Bone marrow (tissue), 2 donors: ENCODE results near the gene THSD7A.

Source experiments
- DNase-seq, 2 donors: peaks; one replicate each; lab custom pipeline; 2025; lab: John Stamatoyannopoulos, UW

Gene THSD7A, protein sequence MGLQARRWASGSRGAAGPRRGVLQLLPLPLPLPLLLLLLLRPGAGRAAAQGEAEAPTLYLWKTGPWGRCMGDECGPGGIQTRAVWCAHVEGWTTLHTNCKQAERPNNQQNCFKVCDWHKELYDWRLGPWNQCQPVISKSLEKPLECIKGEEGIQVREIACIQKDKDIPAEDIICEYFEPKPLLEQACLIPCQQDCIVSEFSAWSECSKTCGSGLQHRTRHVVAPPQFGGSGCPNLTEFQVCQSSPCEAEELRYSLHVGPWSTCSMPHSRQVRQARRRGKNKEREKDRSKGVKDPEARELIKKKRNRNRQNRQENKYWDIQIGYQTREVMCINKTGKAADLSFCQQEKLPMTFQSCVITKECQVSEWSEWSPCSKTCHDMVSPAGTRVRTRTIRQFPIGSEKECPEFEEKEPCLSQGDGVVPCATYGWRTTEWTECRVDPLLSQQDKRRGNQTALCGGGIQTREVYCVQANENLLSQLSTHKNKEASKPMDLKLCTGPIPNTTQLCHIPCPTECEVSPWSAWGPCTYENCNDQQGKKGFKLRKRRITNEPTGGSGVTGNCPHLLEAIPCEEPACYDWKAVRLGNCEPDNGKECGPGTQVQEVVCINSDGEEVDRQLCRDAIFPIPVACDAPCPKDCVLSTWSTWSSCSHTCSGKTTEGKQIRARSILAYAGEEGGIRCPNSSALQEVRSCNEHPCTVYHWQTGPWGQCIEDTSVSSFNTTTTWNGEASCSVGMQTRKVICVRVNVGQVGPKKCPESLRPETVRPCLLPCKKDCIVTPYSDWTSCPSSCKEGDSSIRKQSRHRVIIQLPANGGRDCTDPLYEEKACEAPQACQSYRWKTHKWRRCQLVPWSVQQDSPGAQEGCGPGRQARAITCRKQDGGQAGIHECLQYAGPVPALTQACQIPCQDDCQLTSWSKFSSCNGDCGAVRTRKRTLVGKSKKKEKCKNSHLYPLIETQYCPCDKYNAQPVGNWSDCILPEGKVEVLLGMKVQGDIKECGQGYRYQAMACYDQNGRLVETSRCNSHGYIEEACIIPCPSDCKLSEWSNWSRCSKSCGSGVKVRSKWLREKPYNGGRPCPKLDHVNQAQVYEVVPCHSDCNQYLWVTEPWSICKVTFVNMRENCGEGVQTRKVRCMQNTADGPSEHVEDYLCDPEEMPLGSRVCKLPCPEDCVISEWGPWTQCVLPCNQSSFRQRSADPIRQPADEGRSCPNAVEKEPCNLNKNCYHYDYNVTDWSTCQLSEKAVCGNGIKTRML (N-terminal part only)

GRCh38 chr7:11831736-11832495 lies at the start of gene THSD7A:
THSD7A (minus strand) TSS chr7:11832198; CDS start chr7:11831946, 252 bp downstream.
- peak; percentile 2 to 24 for DNase-seq

DNA sequence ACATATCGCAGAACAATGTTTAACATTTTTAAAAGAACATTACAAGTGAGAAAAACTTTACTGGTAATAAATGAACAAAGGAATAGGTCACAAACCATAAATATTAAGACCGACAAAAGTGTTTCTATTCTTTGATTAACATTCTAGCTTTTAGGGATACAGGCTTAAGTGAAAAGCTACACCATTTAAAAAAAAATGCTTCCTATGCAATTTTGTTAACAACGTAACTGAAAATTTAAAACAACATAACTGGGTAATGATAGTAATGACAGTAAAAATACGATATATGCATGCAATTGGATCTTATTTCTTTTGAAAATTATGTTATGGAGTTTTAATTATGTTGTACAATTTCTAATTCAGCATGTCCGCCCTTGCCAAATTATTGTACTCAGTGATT lies 49.7 kb upstream of the THSD7A start:
- DNase-seq = no peak

- no peak for DNase-seq
These were observed 43.6 kb upstream of the THSD7A start for GRCh38 chr7:11875635-11876034.

GRCh38 chr7:11865671-11866070 lies 33.7 kb upstream of the THSD7A start:
- no peak for DNase-seq

DNA sequence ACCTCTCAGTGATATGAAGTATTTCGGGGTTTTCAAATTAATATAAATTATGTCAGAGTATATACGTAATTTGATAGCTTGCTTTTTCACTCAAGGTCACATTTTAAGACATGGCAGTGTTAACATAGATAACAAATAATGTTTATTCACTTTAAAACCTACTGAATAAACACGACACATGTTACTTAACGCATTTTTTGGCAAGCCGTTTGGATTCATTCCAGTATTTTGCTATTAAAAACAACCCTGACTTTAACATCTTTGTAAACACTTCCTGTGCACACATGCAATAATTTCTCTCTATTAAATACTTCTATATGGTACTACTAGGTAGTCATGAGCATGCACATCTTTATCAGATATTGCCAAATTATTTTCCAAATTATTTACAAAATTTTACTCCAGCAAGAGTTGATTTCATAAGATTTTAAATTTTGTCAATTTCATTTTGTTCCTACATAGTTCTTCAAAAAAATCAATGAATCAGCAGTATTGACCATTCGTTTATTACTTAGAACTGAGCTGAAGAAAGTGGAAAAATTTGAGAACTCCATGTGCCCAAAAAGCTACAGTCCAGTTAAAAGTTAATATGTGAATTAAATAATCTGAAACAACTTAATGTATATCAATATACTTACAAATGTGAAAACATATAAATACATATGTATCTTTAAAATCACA lies 26.8 kb upstream of the THSD7A start:
- no peak for DNase-seq

DNA sequence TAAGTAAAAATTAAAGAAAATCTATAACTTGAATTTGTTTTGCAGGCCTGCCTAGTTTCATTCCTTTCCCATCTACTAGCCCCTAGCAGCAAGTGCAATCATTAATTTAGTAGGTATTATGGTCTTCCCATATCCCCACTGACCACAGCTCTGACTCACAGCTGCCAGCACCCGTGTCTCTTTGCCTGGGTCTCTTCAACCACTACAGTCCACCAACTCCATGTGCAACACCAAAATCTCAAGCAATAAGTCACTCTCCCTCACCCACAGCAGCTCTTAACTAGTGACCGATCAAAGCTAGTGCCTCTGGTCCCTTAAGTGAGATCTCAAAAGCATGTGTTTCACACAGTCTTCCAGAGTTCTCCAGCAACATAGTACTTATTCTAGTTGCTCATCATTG lies 26.0 kb upstream of the THSD7A start:
- DNase-seq = no peak

- DNase-seq = no peak
These were observed 16.3 kb upstream of the THSD7A start for GRCh38 chr7:11848251-11848650.

DNA sequence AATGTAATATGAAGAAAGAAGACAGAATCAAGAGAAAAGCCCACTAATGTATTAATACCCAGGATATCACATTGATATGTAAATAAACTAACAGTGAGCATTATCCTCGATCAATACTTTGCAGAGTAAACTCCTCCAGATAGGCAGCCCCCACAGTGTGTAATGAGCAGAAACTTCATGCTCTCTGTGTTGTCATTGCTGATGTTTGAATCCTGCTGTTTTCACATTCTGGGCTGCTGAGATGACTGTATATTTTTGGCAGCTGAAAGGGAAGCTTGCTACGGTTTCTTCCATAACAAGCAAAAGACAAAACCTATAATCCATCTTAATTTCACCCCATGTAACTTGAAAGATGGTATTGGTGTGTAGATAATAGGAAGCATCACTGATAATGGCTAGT lies 15.3 kb upstream of the THSD7A start:
- DNase-seq = no peak

GRCh38 chr7:11846361-11846955 lies 14.5 kb upstream of the THSD7A start:
- no peak for DNase-seq

- no peak for DNase-seq
These were observed 11.2 kb upstream of the THSD7A start for GRCh38 chr7:11843113-11843765.

GRCh38 chr7:11841657-11842056 lies 9.7 kb upstream of the THSD7A start:
- DNase-seq = no peak

- DNase-seq = no peak
These were observed 3.3 kb upstream of the THSD7A start for GRCh38 chr7:11835260-11835659.

GRCh38 chr7:11833431-11833830 lies 1.4 kb upstream of the THSD7A start:
- no peak for DNase-seq

- DNase-seq = no peak
These were observed 752 bp downstream of the THSD7A start for GRCh38 chr7:11831156-11831735.

GRCh38 chr7:11830582-11831155 lies 1.3 kb downstream of the THSD7A start:
- peak in 1 of 2 donors; percentile 65 for DNase-seq

DNA sequence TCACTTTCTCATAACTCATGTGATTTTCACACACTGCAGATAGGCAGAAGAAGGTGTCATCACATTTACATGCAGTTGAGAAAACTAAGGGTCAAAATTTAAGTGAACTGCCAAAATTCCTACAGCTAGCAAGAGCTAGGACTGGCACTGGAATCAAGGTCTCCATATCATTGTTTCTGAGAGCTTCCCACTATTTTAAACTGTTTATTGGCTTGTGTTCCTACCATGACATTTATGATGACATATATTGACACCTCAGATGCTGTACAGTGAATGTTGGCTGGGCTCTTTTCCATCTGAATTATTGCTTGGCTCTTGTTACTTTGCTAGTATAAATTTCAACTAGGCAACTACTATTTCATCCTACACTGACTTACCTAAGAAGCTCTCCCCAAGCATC lies 2.0 kb downstream of the THSD7A start:
- DNase-seq = no peak

DNA sequence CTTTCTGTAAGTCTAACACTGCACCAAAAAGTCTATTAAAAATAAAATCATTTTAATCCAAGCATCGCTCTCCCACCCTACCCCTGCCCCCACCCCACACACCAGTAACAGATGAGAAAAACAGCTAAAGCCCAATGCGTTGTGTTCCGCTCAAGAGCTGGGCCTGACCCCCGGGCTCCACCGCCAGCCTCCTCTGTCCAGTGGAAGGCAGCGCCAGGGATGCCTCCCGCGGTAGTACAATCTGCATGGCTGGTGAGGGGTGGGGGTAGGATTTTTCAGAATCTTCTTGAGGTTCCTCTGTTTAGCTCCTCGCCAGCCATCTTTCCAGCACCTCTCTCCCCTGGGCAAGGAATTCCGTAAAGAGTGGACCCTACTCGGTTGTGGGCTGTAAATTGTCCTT lies 12.1 kb downstream of the THSD7A start:
- no peak for DNase-seq

- DNase-seq = no peak
These were observed 12.7 kb downstream of the THSD7A start for GRCh38 chr7:11819271-11819670.

DNA sequence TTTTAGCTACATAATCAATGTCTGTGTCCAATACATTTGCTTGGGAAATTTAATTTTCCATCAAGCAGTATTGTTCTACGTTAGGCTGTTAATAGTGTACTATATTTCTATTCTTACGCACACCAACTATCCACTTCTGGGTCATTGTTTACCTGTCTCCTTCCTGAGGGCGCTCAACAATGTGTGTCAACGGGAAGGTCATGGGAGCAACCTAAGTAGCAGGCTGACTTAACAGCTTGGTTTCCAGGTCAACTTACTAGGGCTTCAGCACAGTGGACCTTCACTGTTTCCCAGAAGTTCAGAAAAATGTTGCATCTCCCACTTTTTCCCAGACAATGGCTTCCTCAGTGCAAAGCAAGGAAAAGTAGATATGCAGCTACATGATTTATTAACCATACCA lies 13.7 kb downstream of the THSD7A start:
- DNase-seq = no peak
